ENCODE measurements around the gene RPRD1B.

The RPRD1B gene

GRCh38 chr20:37991157-37991866 lies 42.2 kb upstream of the RPRD1B start:
- Histone ChIP-seq H3K4me1 (peaks cover 7% of the 10 kb centered on the region), H3K9ac (no peak overlapping the region), H3K9me3 (ENCODE audit: control insufficient read depth, low read length) (no peaks in the 10 kb centered on the region), H3K79me2 (no peaks in the 10 kb centered on the region), H3K4me3 (ENCODE audit: low read depth, low read length) (no peak overlapping the region), H3K27me3 (ENCODE audit: control insufficient read depth, insufficient read depth, low read length) (no peaks in the 10 kb centered on the region), H2AFZ (no peak overlapping the region), H3K27ac (no peak overlapping the region), H3K4me2 (ENCODE audit: low read length) (no peak overlapping the region), H3K36me3 (ENCODE audit: control insufficient read depth, insufficient read depth, low read length) (no peaks in the 10 kb centered on the region)
- TF ChIP-seq CTCF (IDR thresholded peaks at IDR 0.05), result no peak

DNA sequence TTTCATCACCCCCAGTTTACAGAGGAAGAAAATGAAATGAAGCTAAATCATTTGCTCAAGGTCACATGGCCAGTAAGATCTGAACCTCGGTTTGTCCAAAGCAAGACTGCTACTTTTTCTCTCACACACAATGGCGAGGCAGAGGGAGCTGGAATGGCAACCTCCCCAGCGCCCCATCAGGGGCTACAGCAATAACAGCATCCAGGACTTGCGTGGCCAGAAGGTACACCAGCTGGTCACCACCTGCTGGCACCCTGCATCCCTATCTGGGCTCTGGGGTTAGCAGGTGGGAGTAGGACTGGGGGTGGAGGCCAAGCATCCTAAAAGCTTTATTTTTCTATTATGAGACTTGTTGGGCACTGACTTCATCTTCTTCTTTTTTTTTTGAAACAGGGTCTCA lies 41.6 kb upstream of the RPRD1B start:
- Histone ChIP-seq H2AFZ (no peak overlapping the region), H3K79me2 (no peaks in the 10 kb centered on the region), H3K4me1 (peaks cover 12% of the 10 kb centered on the region), H3K27ac (no peak overlapping the region), H3K4me2 (ENCODE audit: low read length) (no peak overlapping the region), H3K9me3 (ENCODE audit: control insufficient read depth, low read length) (no peaks in the 10 kb centered on the region), H3K9ac (no peak overlapping the region), H3K36me3 (ENCODE audit: control insufficient read depth, insufficient read depth, low read length) (no peaks in the 10 kb centered on the region), H3K27me3 (ENCODE audit: control insufficient read depth, insufficient read depth, low read length) (no peaks in the 10 kb centered on the region), H3K4me3 (ENCODE audit: low read depth, low read length) (no peak overlapping the region)
- no peak for TF ChIP-seq CTCF (IDR thresholded peaks at IDR 0.05)

GRCh38 chr20:37992802-37993409 lies 40.6 kb upstream of the RPRD1B start:
- Histone ChIP-seq H3K79me2 (no peaks in the 10 kb centered on the region), H3K36me3 (ENCODE audit: control insufficient read depth, insufficient read depth, low read length) (no peaks in the 10 kb centered on the region), H3K27ac (no peak overlapping the region), H3K9me3 (ENCODE audit: control insufficient read depth, low read length) (no peaks in the 10 kb centered on the region), H3K27me3 (ENCODE audit: control insufficient read depth, insufficient read depth, low read length) (no peaks in the 10 kb centered on the region), H2AFZ (no peak overlapping the region), H3K4me2 (ENCODE audit: low read length) (no peak overlapping the region), H3K9ac (no peak overlapping the region), H3K4me3 (ENCODE audit: low read depth, low read length) (no peak overlapping the region), H3K4me1 (peaks cover 12% of the 10 kb centered on the region)
- peak; percentile 42 for TF ChIP-seq CTCF (IDR thresholded peaks at IDR 0.05)

DNA sequence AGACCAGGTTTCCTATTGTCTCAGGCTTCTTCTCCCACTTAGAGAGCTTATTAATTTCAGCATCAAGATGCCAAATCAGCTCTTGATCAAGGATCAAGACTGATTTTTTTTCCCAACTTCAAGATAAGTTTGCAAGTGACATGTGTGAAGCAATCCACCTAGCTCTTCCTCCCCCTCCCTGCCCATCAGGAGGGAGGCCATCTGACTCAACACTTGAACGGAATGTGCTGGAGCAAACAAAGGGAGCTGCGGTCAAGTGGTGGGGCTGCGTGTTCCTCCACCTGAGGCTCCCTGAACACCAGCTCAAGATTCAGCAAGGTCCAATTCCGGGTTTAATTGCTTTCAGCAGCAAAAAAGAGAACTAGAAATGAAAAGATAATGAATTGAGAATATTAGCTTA lies 39.0 kb upstream of the RPRD1B start:
- Histone ChIP-seq H3K27ac (no peak overlapping the region), H3K4me3 (ENCODE audit: low read depth, low read length) (no peak overlapping the region), H2AFZ (no peak overlapping the region), H3K4me1 (peaks cover 12% of the 10 kb centered on the region), H3K79me2 (no peaks in the 10 kb centered on the region), H3K4me2 (ENCODE audit: low read length) (no peak overlapping the region), H3K27me3 (ENCODE audit: control insufficient read depth, insufficient read depth, low read length) (no peaks in the 10 kb centered on the region), H3K36me3 (ENCODE audit: control insufficient read depth, insufficient read depth, low read length) (no peaks in the 10 kb centered on the region), H3K9ac (no peak overlapping the region), H3K9me3 (ENCODE audit: control insufficient read depth, low read length) (no peaks in the 10 kb centered on the region)
- TF ChIP-seq CTCF (IDR thresholded peaks at IDR 0.05), result no peak
